HT-29 (cell line): ENCODE data around the gene GOLGA8M. TPM values are rescaled to one million over a fixed set of nuclear protein-coding genes. Genes with fewer than 3 reads are reported as not detected.
"Not testable (repeated sequence)": the region's sequence is repeated elsewhere in the genome, so short reads cannot be mapped to it uniquely, and the experiment has no call there.

ENCODE experiments used
- DNase-seq: peaks from one replicate; pipeline ENCODE4 v3.0.0-alpha.2; 2015; ENCODE audit warnings: low spot score
- small RNA-seq: library from RNA; depleted of rRNA; stranded (forward); fragments of <200 nt; gene quantifications from one replicate; pipeline ENCODE3, GENCODE V24; 2014
- total RNA-seq: library from RNA; depleted of rRNA; stranded (reverse); fragments of >200 nt; shearing (Covaris generic); gene quantifications from 2 replicates; pipeline ENCODE4 v1.2.3, GENCODE V29; 2014; rRNA removed

GOLGA8M gene
- total RNA-seq, 1 experiment from 2014 or later: not detected

DNA sequence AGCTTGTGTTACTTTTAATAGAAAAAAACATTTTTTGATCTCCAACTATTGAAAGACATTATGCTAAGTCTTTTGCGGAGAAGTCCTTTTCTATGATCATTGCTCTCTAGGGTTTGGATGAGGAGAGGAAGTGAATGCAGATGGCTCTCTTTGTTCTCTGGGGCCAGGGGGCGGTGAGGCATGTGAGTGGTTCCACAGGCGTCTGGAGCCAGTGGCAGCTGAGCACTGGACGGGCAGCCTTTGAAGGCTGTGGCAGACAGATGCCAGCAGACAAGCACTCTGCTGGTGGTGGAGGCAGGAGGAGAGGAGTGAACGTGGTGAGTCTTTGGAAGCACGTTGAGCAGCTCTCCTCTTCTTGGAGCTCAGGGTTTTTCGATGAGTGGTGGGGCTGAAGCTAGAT, 51.5 kb downstream of the GOLGA8M start:
- not testable (repeated sequence) for DNase-seq

DNA sequence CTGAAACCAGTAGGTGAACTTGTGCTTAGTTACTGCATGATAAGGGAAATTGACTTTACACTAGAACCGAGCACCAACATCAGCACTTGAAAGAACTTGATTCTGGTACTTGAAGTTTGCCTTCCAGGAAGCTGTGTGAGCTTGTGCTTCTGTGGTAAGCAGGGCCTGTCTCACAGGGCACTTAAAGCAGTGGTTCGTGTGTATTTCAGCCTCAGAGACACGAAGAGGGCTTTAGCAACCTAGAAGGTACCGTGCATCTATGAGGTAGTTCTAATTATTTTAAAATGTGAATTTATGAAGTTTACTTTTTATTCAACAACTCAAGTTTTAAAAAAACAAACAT, 56.2 kb downstream of the GOLGA8M start:
- not testable (repeated sequence) for DNase-seq

DNA sequence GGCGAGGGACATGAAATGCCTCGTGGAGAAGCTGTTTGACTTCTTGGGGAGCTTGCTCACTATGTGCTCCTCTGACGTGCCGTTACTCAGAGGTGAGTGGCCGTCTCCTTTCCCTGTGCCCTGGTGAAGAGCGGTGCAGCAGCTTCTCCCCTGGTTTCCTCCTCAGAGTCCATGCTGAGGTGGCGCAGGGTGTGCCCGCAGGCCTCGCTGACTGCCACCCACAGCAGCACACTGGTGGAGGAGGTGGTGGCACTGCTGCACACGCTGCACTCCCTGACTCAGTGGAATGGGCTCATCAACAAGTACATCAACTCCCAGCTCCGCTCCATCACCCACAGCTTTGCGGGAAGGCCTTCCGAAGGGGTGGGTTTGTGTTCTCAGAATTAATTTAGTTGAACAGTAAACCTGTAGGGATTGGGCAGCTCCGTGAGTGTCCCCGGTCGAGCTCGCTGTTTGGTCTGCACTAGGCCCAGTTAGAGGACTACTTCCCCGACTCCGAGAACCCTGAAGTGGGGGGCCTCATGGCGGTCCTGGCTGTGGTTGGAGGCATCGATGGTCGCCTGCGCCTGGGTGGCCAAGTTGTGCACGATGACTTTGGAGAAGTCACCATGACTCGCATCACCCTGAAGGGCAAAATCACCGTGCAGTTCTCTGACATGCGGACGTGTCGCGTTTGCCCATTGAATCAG, 56.7 kb downstream of the GOLGA8M start:
- not testable (repeated sequence) for DNase-seq

DNA sequence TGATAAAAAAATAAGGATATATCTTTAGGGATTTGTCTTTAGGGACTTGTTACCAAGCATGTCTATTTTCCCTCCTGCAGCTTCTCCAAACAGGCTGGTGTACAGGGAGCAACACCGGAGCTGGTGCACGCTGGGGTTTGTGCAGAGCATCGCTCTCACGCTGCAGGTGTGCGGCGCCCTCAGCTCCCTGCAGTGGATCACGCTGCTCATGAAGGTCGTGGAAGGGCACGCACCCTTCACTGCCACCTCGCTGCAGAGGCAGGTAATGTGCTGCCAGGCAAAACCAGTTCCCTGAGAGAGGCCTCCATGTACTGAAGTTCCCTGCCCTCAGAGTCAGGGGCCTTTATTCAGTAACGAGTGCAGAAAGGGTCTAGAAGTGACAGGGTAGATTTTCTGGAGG, 58.0 kb downstream of the GOLGA8M start:
- not testable (repeated sequence) for DNase-seq

DNA sequence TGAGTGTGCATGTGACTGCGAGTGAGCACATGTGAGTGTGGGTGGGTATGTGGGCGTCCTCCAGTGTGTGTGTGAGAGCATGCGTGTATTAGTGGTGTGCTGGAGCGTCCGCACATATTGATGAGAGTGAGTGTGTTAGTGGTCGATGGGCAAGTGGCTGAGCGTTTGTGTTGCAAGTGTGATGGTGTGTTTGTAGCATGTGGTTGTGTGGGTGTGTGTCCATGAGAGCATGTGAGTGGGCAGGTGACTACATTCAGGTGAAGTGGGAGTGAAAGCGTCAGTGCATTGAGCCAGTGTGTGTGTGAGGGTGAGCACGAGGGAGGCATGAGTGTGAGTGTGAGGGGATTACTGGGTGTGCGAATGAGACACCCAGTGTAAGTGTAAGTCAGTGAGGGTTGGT, 59.7 kb downstream of the GOLGA8M start:
- not testable (repeated sequence) for DNase-seq

Small RNA genes lying within 50 kb of the gene (small RNA-seq; reads per million reads assigned to genes)
- gene RN7SL719P: not detected

Other genes starting within 250 kb of the GOLGA8M start
- gene GOLGA8G, start 179.4 kb downstream of the GOLGA8M start, total RNA-seq: not detected in 2 replicates
- not detected in 2 replicates for gene GOLGA6L25, start 158.9 kb downstream of the GOLGA8M start, total RNA-seq
- gene GOLGA6L7, start 136.2 kb upstream of the GOLGA8M start, total RNA-seq: not detected in 2 replicates
- gene APBA2, start 173.6 kb upstream of the GOLGA8M start, total RNA-seq: not detected in 2 replicates